Astrocyte of the spinal cord (primary cell): ENCODE results near the gene SLC17A7.
A peak's percentile ranks its signal among the peaks of the same experiment; 100 is the strongest.

Experiments used
- DNase-seq: peaks from one replicate; pipeline ENCODE4 v3.0.0; 2011; ENCODE audit warnings: low read depth, low spot score
- H3K4me3 ChIP-seq: 2 replicates; pipeline ENCODE4 v1.5.1; 2011; ENCODE audit warnings: low read depth, mild to moderate bottlenecking, low read length, moderate library complexity
- in situ Hi-C: cut with HindIII; loops from 2 replicates; pipeline ENCODE4 v1.10.0; 2017; ENCODE audit warnings: low sequenced_read_pairs
- TF ChIP-seq, protein P1 (sequence below): IDR thresholded peaks from 2 replicates; pipeline ENCODE4 v1.5.1; 2012; ENCODE audit warnings: low read depth, mild to moderate bottlenecking, low read length, inconsistent platforms

Gene SLC17A7

DNA sequence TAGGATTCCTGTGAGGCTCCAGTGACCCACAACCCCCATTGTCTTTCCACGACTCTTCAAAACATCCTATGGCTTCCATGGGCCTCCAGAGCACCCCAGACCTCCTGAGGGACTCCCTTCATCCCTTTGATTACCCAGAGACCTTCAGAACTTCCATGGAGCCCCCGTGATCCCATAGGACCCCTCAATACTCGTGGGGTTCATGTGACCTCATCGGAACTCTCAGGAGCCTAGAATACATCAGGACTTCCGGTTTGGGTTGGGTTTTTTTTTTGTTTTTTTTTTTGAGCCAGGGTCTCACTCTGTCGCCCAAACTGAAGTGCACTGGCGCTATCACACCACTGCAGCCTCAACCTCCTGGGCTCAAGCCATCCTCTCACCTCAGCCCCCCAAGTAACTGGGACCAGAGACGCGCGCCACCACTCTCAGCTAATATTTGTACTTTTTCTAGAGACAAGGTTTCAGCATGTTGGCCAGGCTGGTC, 12.5 kb upstream of the SLC17A7 start:
- DNase-seq, result no peak
- TF ChIP-seq, protein P1, sequence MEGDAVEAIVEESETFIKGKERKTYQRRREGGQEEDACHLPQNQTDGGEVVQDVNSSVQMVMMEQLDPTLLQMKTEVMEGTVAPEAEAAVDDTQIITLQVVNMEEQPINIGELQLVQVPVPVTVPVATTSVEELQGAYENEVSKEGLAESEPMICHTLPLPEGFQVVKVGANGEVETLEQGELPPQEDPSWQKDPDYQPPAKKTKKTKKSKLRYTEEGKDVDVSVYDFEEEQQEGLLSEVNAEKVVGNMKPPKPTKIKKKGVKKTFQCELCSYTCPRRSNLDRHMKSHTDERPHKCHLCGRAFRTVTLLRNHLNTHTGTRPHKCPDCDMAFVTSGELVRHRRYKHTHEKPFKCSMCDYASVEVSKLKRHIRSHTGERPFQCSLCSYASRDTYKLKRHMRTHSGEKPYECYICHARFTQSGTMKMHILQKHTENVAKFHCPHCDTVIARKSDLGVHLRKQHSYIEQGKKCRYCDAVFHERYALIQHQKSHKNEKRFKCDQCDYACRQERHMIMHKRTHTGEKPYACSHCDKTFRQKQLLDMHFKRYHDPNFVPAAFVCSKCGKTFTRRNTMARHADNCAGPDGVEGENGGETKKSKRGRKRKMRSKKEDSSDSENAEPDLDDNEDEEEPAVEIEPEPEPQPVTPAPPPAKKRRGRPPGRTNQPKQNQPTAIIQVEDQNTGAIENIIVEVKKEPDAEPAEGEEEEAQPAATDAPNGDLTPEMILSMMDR, result no peak
- peak overlapping the region; percentile 74 for H3K4me3 ChIP-seq
- in situ Hi-C loops, result no loop called here

DNA sequence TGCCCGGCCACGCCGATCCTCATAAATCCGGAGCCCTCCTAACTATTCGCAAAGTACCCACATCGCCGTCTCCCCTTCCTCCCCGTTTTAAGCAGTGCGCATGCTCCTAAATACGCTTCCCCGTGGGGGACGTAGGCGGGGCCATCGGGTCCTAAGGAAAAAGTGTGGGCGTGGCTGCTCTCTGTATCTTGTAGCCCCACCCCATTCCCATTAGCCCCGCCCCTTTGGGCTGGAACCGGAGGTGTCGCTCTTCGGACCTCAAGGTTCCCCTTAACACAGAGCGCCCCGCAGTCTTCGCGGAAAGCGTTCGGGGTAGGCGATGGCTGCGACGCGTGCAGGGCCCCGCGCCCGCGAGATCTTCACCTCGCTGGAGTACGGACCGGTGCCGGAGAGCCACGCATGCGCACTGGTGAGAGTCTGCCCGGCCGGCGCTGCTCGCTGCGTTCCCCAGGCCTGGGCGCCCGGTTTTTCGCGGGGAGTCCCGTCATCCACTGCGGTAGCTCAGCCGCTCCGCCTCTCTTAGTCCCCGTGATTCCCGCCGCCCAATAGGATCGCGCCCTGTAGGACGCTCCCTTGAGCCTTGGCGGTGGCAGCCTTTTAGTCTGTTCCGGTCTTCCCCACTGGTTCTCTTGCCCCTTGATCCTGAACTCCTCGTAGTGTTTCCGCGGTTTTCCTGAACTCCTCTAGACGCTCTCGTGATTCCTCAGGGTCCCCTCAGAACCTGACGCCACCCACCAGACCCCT, 11.9 kb upstream of the SLC17A7 start, which contains the start of gene ALDH16A1:
Gene ALDH16A1, plus strand, starts transcription at position 213 of the 744 bp plus-strand sequence. Its CDS starts 107 bp downstream, at position 320.
- TF ChIP-seq, protein P1, result no peak
- peak; percentile 98 for DNase-seq
- in situ Hi-C loops, result no loop called here

DNA sequence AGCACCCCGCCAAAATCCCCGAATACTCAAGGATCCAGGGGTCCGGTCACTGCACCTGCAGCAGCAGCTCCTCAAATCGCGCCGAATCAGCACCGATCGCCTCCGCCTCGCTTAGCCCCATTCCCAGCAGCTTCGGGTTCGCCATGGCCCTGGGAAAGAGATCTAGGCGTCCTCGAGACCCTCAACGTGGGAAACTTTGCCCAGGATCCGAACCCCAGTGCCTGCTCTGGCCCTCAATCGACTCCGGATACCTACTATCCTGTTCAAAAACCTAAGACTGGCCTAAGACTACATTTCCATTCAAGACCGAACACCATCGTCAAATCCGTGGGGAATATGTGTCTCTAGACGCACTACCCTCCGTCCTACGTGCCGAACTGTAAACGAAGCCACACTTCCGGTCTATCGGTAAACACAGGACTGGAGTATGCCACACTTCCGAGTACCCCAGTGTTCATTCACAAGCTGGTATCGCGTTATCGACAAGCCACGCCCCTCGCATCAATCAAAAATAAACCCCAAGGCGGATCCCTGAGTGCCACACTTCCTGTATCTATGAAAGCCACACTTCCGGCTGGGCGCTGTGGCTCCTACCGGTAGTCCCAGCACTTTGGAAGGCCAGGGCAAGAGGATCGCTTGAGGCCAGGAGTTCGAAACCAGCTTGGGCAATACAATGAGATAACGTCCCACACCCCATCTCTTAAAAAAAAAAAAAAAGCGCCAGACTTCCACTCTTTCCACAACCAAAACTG, 10.3 kb upstream of the SLC17A7 start, which contains the start of gene PIH1D1:
Gene PIH1D1, minus strand, starts transcription at position 385 of the 752 bp plus-strand sequence. Its CDS starts 240 bp downstream, at position 145.
- H3K4me3 ChIP-seq, result peak within 1 kb of the TSS; percentile 88
- in situ Hi-C loops, result no loop called here
- DNase-seq, result peak; percentile 99
- TF ChIP-seq, protein P1, result peak; percentile 12

More for the DNA sequence above, 11.9 kb upstream of the SLC17A7 start, which contains the start of gene ALDH16A1:
- peak within 1 kb of the TSS; percentile 74 for H3K4me3 ChIP-seq

DNA sequence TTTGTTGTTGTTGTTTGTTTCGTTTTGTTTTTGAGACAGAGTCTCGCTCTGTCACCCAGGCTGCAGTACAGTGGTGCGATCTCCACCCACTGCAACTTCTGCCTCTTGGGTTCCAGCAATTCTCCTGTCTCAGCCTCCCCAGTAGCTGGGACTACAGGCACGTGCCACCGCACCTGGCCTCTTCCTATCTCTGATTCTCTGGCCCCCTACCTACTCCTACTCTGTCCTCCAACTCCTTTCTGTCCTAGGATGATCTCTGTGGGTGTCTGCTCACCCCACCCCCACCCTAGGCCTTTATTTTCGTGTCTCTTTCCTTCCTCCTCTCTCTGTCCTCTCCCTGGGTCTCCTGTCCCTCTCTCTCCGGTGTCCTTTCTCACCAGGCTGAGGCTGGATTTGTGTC, 9.1 kb upstream of the SLC17A7 start:
- H3K4me3 ChIP-seq, result peak overlapping the region; percentile 88
- no peak for DNase-seq
- TF ChIP-seq, protein P1, result no peak
- in situ Hi-C loops, result no loop called here

DNA sequence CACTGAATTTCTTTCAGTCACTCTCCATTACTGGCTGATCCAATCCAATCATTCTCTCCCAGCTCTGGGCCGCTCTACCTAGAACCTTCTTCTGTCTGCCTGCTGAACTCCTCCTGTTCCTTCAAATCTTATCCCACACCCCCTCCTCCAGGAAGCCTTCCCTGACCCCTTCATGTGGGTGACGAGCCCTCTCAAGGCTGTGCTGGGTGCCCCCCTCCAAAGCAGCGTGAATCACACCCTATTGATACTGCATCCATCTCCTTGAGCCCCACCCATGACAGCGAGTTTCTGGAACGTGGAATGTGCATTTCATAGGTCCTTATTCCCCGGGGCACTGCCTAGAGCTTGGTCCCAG, 7.1 kb upstream of the SLC17A7 start:
- H3K4me3 ChIP-seq, result no peak overlapping the region
- in situ Hi-C loops, result no loop called here
- no peak for DNase-seq
- TF ChIP-seq, protein P1, result no peak
